GM10266 (cell line): ENCODE results near the gene FIBCD1.
"Not testable (repeated sequence)": the region's sequence is repeated elsewhere in the genome, so short reads cannot be mapped to it uniquely, and the experiment has no call there.

Experiments used
- DNase-seq: peaks from one replicate; pipeline ENCODE4 v3.0.0; 2012; ENCODE audit errors: extremely low spot score
- TF ChIP-seq, protein P1 (sequence below): IDR thresholded peaks from 2 replicates; pipeline ENCODE4 v1.5.1; 2012; ENCODE audit warnings: mild to moderate bottlenecking, low read depth; ENCODE audit not compliant: control insufficient read depth, insufficient read depth; ENCODE audit errors: missing control alignments

FIBCD1 gene

DNA sequence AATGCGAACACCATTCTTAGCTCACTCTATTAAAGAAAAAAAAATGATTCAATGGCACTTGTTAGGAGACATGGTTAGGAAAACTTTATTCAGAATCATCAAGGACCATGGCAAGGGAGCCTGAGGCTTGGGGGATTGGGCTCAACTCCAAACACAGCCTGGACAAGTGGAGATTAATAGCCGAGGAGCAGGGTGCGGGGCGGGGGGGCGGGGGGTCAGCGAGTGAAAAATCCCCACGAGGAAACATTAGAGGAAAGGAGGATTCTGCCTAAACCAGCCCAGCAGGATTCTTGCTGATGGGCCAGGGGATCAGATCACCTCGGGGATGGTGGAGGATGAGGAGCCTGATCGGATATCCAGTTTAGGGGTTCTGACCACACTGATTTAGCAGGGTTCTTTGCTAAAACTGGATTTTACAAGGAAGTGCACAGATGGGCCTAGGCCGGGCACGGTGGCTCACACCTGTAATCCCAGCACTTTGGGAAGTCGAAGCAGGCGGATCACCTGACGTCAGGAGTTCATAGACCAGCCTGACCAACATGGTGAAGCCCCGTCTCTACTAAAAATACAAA, 24.4 kb upstream of the FIBCD1 start:
- no peak for DNase-seq
- TF ChIP-seq, protein P1, sequence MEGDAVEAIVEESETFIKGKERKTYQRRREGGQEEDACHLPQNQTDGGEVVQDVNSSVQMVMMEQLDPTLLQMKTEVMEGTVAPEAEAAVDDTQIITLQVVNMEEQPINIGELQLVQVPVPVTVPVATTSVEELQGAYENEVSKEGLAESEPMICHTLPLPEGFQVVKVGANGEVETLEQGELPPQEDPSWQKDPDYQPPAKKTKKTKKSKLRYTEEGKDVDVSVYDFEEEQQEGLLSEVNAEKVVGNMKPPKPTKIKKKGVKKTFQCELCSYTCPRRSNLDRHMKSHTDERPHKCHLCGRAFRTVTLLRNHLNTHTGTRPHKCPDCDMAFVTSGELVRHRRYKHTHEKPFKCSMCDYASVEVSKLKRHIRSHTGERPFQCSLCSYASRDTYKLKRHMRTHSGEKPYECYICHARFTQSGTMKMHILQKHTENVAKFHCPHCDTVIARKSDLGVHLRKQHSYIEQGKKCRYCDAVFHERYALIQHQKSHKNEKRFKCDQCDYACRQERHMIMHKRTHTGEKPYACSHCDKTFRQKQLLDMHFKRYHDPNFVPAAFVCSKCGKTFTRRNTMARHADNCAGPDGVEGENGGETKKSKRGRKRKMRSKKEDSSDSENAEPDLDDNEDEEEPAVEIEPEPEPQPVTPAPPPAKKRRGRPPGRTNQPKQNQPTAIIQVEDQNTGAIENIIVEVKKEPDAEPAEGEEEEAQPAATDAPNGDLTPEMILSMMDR, result no peak

GRCh38 chr9:130962418-130963316, 23.6 kb upstream of the FIBCD1 start:
- TF ChIP-seq, protein P1, result no peak
- DNase-seq, result no peak

DNA sequence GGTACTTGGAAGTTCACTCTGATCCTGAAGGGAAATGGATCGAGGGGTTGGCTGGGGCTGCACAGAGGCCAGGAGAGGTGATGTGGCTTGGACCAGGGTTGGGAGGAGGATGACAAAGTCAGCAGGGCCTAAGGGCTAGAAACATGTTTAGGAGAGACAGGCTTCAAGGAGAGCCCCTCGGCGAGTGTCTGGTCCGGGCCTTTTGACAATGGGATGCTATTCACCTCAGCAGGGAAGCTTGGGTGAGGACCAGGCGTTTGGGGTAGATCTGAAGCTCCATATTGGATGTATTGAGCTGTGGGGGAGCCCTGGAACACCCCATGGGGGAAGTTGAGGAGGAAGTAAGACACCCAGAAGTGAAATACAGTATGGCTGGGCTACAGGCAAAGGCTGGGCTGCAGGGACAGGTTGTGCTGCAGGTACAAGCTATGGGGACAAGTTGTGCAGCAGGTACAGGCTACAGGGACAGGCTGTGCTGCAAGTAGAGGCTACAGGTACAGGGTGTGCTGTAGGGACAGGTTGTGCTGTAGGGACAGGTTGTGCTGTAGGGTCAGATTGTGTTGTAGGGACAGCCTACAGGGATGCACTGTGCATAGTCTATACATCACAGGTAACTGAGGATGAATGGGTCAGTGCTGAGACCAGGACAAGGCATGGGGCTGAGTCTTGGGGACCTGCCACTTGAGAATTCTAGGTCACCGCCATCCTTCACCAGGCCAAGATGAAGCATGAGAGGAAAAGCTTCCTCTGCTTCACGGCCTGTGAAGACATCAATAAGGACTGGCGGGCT, 22.7 kb upstream of the FIBCD1 start:
- no peak for DNase-seq
- TF ChIP-seq, protein P1, result no peak

- DNase-seq, result no peak
- TF ChIP-seq, protein P1, result no peak
Observed at GRCh38 chr9:130960522-130961378, 21.7 kb upstream of the FIBCD1 start.

DNA sequence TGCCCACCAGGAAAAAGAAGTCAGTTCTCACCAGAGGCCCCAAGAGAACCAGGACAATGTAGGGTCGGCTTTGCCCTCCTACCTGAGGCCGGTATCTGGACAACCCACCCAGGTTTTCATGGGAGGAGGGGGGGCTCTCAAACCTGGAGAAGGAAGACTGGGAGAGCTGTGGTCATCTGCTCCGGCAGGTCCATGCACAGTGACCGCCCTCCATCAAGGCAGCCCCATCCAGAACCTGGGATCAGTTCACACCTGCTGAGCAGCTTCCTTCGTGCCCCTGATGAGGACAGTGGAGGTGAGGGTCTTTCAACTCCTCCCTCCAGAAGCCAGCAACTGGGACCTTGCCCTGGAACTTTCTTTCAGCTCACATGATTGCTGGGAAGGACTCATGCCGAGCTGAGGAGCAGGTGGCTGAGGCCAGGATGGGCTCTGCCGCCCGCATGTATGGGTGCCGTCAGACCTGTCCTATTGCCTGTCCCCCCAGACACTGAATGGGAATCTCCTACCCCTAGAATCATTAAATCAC, 20.8 kb upstream of the FIBCD1 start:
- TF ChIP-seq, protein P1, result no peak
- DNase-seq, result no peak

GRCh38 chr9:130958564-130958963, 19.5 kb upstream of the FIBCD1 start:
- not testable (repeated sequence) for DNase-seq
